ENCODE results near the gene IL19. TPM values are rescaled to one million over a fixed set of nuclear protein-coding genes. Genes with fewer than 3 reads are reported as not detected.

The IL19 gene
- total and polyA plus RNA-seq, 2 experiments from 2014 or later, result 0.37 TPM; not detected in 1

GRCh38 chr1:206883876-206884275, 113.3 kb downstream of the IL19 start:
- 86% methylated on average over 2 of the region's 2 CpGs for WGBS (ENCODE audit: low lambda C conversion rate, missing lambda C conversion rate)
- no peak overlapping the region for H3K4me2 ChIP-seq

GRCh38 chr1:206885341-206886060, 114.9 kb downstream of the IL19 start:
- H3K36me3 ChIP-seq (replicated peaks; ENCODE audit: insufficient read depth, low read depth), result no peaks in the 10 kb centered on the region
- no peaks in the 10 kb centered on the region for H3K79me2 ChIP-seq
- H3K27ac ChIP-seq, result no peak overlapping the region
- DNase-seq (ENCODE audit: low spot score), result no peak
- no peaks in the 10 kb centered on the region for H3K9me3 ChIP-seq (ENCODE audit: low read depth)
- TF ChIP-seq EZH2 (IDR thresholded peaks at IDR 0.05; ENCODE audit: borderline replicate concordance) (no peak), EZH2phosphoT487 (IDR thresholded peaks at IDR 0.05; ENCODE audit: low read depth, severe bottlenecking, unreplicated experiment) (no peak), CTCF (IDR thresholded peaks at IDR 0.05; ENCODE audit: poor library complexity) (no peak)
- 68% methylated on average over 3 of the region's 3 CpGs for WGBS (ENCODE audit: low lambda C conversion rate, missing lambda C conversion rate)
- no peaks in the 10 kb centered on the region for H3K9me2 ChIP-seq (replicated peaks; ENCODE audit: insufficient read depth)
- H3K4me1 ChIP-seq (ENCODE audit: insufficient read depth), result peaks cover 3% of the 10 kb centered on the region
- H2AFZ ChIP-seq, result no peak overlapping the region
- no peak overlapping the region for H3K4me2 ChIP-seq
- H3K4me3 ChIP-seq, result no peak overlapping the region
- H4K20me1 ChIP-seq (ENCODE audit: insufficient read depth, poor library complexity, severe bottlenecking), result no peaks in the 10 kb centered on the region
- H3K27me3 ChIP-seq, result peaks cover 9% of the 10 kb centered on the region

More at GRCh38 chr1:206883876-206884275, 113.3 kb downstream of the IL19 start:
- Histone ChIP-seq H2AFZ (no peak overlapping the region), H3K36me3 (replicated peaks; ENCODE audit: insufficient read depth, low read depth) (no peaks in the 10 kb centered on the region), H4K20me1 (ENCODE audit: insufficient read depth, poor library complexity, severe bottlenecking) (no peaks in the 10 kb centered on the region), H3K9me3 (ENCODE audit: low read depth) (no peaks in the 10 kb centered on the region), H3K4me3 (no peak overlapping the region), H3K79me2 (no peaks in the 10 kb centered on the region), H3K4me1 (ENCODE audit: insufficient read depth) (no peaks in the 10 kb centered on the region), H3K27ac (no peak overlapping the region), H3K9me2 (replicated peaks; ENCODE audit: insufficient read depth) (no peaks in the 10 kb centered on the region), H3K27me3 (peaks cover 9% of the 10 kb centered on the region)
- DNase-seq (ENCODE audit: low spot score), result no peak
- TF ChIP-seq EZH2phosphoT487 (IDR thresholded peaks at IDR 0.05; ENCODE audit: low read depth, severe bottlenecking, unreplicated experiment) (no peak), EZH2 (IDR thresholded peaks at IDR 0.05; ENCODE audit: borderline replicate concordance) (no peak), CTCF (IDR thresholded peaks at IDR 0.05; ENCODE audit: poor library complexity) (no peak)

- peaks cover 3% of the 10 kb centered on the region for H3K4me1 ChIP-seq (ENCODE audit: insufficient read depth)
- no peaks in the 10 kb centered on the region for H3K79me2 ChIP-seq
- DNase-seq (ENCODE audit: low spot score), result no peak
- H3K36me3 ChIP-seq (replicated peaks; ENCODE audit: insufficient read depth, low read depth), result no peaks in the 10 kb centered on the region
- no peaks in the 10 kb centered on the region for H4K20me1 ChIP-seq (ENCODE audit: insufficient read depth, poor library complexity, severe bottlenecking)
- H3K4me2 ChIP-seq, result no peak overlapping the region
- 96% methylated on average over 1 of the region's 1 CpG for WGBS (ENCODE audit: low lambda C conversion rate, missing lambda C conversion rate)
- H3K9me2 ChIP-seq (replicated peaks; ENCODE audit: insufficient read depth), result no peaks in the 10 kb centered on the region
- TF ChIP-seq CTCF (IDR thresholded peaks at IDR 0.05; ENCODE audit: poor library complexity), result no peak
- H3K27ac ChIP-seq, result no peak overlapping the region
- H3K4me3 ChIP-seq, result no peak overlapping the region
- H3K9me3 ChIP-seq (ENCODE audit: low read depth), result no peaks in the 10 kb centered on the region
- H2AFZ ChIP-seq, result no peak overlapping the region
- H3K27me3 ChIP-seq, result peaks cover 12% of the 10 kb centered on the region
Observed at GRCh38 chr1:206886831-206887230, 116.3 kb downstream of the IL19 start.

Data from hepatocyte (in vitro differentiated cells).